CD14-positive monocyte (primary cell): Measurements from ENCODE around the gene NEMF. TPM values are rescaled to one million over a fixed set of nuclear protein-coding genes. Genes with fewer than 3 reads are reported as not detected.

Source experiments
- DNase-seq, 3 donors: peaks; one replicate each; pipeline ENCODE4 v3.0.0-alpha.2; 2011 to 2022
- H2AFZ ChIP-seq: 2 replicates; pipeline ENCODE4 v1.6.0; 2012; ENCODE audit warnings: mild to moderate bottlenecking, low read depth, low read length, inconsistent platforms; ENCODE audit not compliant: insufficient read depth, poor library complexity, severe bottlenecking
- H3K27ac ChIP-seq, 2 donors: 1 replicate in 1 of 2; 2 replicates in 1 of 2; pipeline ENCODE4 v1.5.1; 2012 to 2013; ENCODE audit warnings: low read length in 2 of 2, control low read depth in 1 of 2, inconsistent platforms in 1 of 2, low read depth in 1 of 2, mild to moderate bottlenecking in 1 of 2
- H3K27me3 ChIP-seq, 2 donors: one replicate each; pipeline versions ENCODE4 v1.6.0 to v1.6.1; 2011 to 2013; ENCODE audit warnings: low read length in 2 of 2; ENCODE audit not compliant: control insufficient read depth in 2 of 2, insufficient read depth in 2 of 2
- H3K36me3 ChIP-seq, 2 donors: replicated peaks in 1 of 2; 1 replicate in 1 of 2; 2 replicates in 1 of 2; pipeline versions ENCODE4 v1.5.1 to v1.6.1; 2012 to 2013; ENCODE audit warnings: low read length in 2 of 2, control low read depth in 1 of 2, inconsistent platforms in 1 of 2, mild to moderate bottlenecking in 1 of 2; ENCODE audit not compliant: insufficient read depth in 2 of 2, control insufficient read depth in 1 of 2
- H3K4me1 ChIP-seq, 2 donors: 1 replicate in 1 of 2; 2 replicates in 1 of 2; pipeline versions ENCODE4 v1.5.1 to v1.6.1; 2012 to 2013; ENCODE audit warnings: low read length in 2 of 2, control low read depth in 1 of 2, inconsistent platforms in 1 of 2, mild to moderate bottlenecking in 1 of 2, moderate library complexity in 1 of 2; ENCODE audit not compliant: insufficient read depth in 2 of 2, control insufficient read depth in 1 of 2
- H3K4me2 ChIP-seq: replicated peaks from 2 replicates; pipeline ENCODE3; 2012; ENCODE audit warnings: low read length, moderate library complexity, mild to moderate bottlenecking; ENCODE audit not compliant: poor library complexity, severe bottlenecking; ENCODE audit errors: extremely low read depth
- H3K4me3 ChIP-seq, 3 experiments: fragments of 200-600 bp in 1 of 3; sonication (generic) in 1 of 3; replicated peaks in 1 of 3; 1 replicate in 2 of 3; 2 replicates in 1 of 3; pipeline ENCODE4 v1.5.1; 2011 to 2013; ENCODE audit warnings: low read length in 3 of 3, mild to moderate bottlenecking in 3 of 3, control low read depth in 2 of 3, low read depth in 2 of 3, inconsistent platforms in 1 of 3, moderate library complexity in 1 of 3
- H3K79me2 ChIP-seq: 2 replicates; pipeline ENCODE4 v1.6.0; 2012; ENCODE audit warnings: mild to moderate bottlenecking, control low read depth, inconsistent platforms, low read length, moderate library complexity; ENCODE audit not compliant: insufficient read depth
- H3K9ac ChIP-seq: 2 replicates; pipeline ENCODE4 v1.6.0; 2017; ENCODE audit warnings: low read length, mild to moderate bottlenecking; ENCODE audit not compliant: insufficient read depth, poor library complexity, severe bottlenecking
- H3K9me3 ChIP-seq, 2 donors: replicated peaks in 1 of 2; 1 replicate in 1 of 2; 2 replicates in 1 of 2; pipeline versions ENCODE4 v1.5.1 to v1.6.1; 2012 to 2013; ENCODE audit warnings: low read length in 2 of 2, control low read depth in 1 of 2; ENCODE audit not compliant: control insufficient read depth in 1 of 2, insufficient read depth in 1 of 2
- H4K20me1 ChIP-seq: 2 replicates; pipeline ENCODE4 v1.6.0; 2012; ENCODE audit warnings: mild to moderate bottlenecking, low read length, control low read depth, moderate library complexity; ENCODE audit not compliant: insufficient read depth
- H3K27ac Mint-ChIP-seq, 7 donors: one replicate each; pipeline ENCODE4 v1.8.0; 2020; ENCODE audit warnings: mild to moderate bottlenecking in 7 of 7, mixed read lengths in 7 of 7, moderate library complexity in 6 of 7, inconsistent platforms in 2 of 7
- H3K27me3 Mint-ChIP-seq, 3 donors: one replicate each; pipeline ENCODE4 v1.8.0; 2021 to 2022; ENCODE audit warnings: low read depth in 3 of 3, mild to moderate bottlenecking in 3 of 3, mixed read lengths in 3 of 3, moderate library complexity in 3 of 3, inconsistent platforms in 1 of 3
- H3K36me3 Mint-ChIP-seq, 2 donors: one replicate each; pipeline ENCODE4 v1.8.0; 2020; ENCODE audit warnings: mixed read lengths in 2 of 2, inconsistent platforms in 1 of 2, mild to moderate bottlenecking in 1 of 2
- H3K4me1 Mint-ChIP-seq: one replicate; pipeline ENCODE4 v1.8.0; 2020; ENCODE audit warnings: mild to moderate bottlenecking, mixed read lengths
- H3K4me3 Mint-ChIP-seq, 2 donors: one replicate each; pipeline ENCODE4 v1.8.0; 2020; ENCODE audit warnings: mild to moderate bottlenecking in 2 of 2, mixed read lengths in 2 of 2, moderate library complexity in 1 of 2
- H3K9me3 Mint-ChIP-seq, 7 donors: one replicate each; pipeline ENCODE4 v1.8.0; 2020 to 2022; ENCODE audit warnings: mixed read lengths in 7 of 7, mild to moderate bottlenecking in 6 of 7, moderate library complexity in 6 of 7, inconsistent platforms in 2 of 7
- CTCF ChIP-seq: fragments of 200-600 bp; IDR thresholded peaks from one replicate; pipeline ENCODE4 v1.8.0; 2022; ENCODE audit warnings: antibody characterized with exemption, mild to moderate bottlenecking
- WGBS: methylation state at CpG from one replicate; pipeline ENCODE4 v1.1.5; 2013; ENCODE audit warnings: missing lambda C conversion rate; ENCODE audit not compliant: insufficient coverage; 5-methylcytosine and 5-hydroxymethylcytosine counted together
- intact Hi-C, 2 donors: fragments of 100-400 bp; cut with micrococcal nuclease; formaldehyde crosslinking; loops; one replicate each; pipeline versions ENCODE4 v1.15.0 to v1.15.1; 2023
- polyA plus RNA-seq, 3 donors: library from polyadenylated mRNA; depleted of rRNA in 1 of 3; unstranded in 2 of 3; stranded (reverse) in 1 of 3; fragments of 300-500 nt in 2 of 3; fragments of >200 nt in 1 of 3; fragmentation: Illumina TruSeq in 2 of 3; gene quantifications; 1 replicate in 2 of 3; 2 replicates in 1 of 3; pipeline ENCODE4 v1.2.3, GENCODE V29; 2012 to 2021

The NEMF gene
- polyA plus RNA-seq, 3 donors = 18.3 to 27.6 (median 22.2) TPM

- no peak overlapping the region for H3K4me2 ChIP-seq
- H3K27me3 ChIP-seq = no peaks in the 10 kb centered on the region
- H3K27ac ChIP-seq = no peak overlapping the region
- WGBS = no CpG with 5 or more reads among the region's 1 CpG
- H3K4me3 Mint-ChIP-seq = no peak overlapping the region
- H3K27ac Mint-ChIP-seq = no peak overlapping the region
- H3K79me2 ChIP-seq = no peaks in the 10 kb centered on the region
- peaks cover 73 to 93% of the 10 kb centered on the region in 2 donors for H3K36me3 ChIP-seq
- H3K9me3 ChIP-seq = no peaks in the 10 kb centered on the region
- no peaks in the 10 kb centered on the region for H4K20me1 ChIP-seq
- H2AFZ ChIP-seq = no peak overlapping the region
- H3K9ac ChIP-seq = no peak overlapping the region
- H3K9me3 Mint-ChIP-seq = peaks cover 0 to 2% (median 0%) of the 10 kb centered on the region in 7 donors
- no peaks in the 10 kb centered on the region for H3K4me1 ChIP-seq
- H3K36me3 Mint-ChIP-seq = peaks cover 81 to 90% of the 10 kb centered on the region in 2 donors
- peaks cover 0 to 2% (median 0%) of the 10 kb centered on the region in 3 donors for H3K27me3 Mint-ChIP-seq
- no peaks in the 10 kb centered on the region for H3K4me1 Mint-ChIP-seq
- H3K4me3 ChIP-seq = no peak overlapping the region
- intact Hi-C loops = loop anchor here in 1 of 2 donors (10.0 kb wide), 1 partner anchor 926 kb away; no protein-coding TSS in a partner anchor
- no peak for DNase-seq
- no peak for TF ChIP-seq CTCF
Observed at GRCh38 chr14:49808780-49809179, 43.8 kb downstream of the NEMF start.

DNA sequence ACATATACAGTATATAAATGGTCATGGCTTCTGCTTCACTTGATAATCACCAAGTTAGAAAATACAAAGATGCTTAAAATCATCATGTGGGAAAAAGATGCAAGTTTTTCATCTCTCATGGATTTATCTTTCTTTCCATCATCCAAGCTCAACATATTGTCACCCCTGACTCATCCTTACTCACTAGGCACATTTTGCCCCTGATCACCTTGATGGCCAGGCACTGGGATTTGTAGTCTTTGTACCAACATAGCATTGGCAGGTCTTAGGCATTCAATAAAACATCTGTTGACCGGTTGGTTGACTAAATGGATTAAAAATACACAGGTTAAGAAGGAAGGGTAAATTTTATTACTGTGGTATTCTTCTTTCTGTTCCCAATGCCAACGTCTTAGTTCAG is 56.6 kb downstream of the NEMF start:
- no peak for TF ChIP-seq CTCF
- H3K4me3 ChIP-seq = no peak overlapping the region
- H3K79me2 ChIP-seq = no peaks in the 10 kb centered on the region
- no peak overlapping the region for H3K4me3 Mint-ChIP-seq
- no peak overlapping the region for H3K4me2 ChIP-seq
- no CpG with 5 or more reads among the region's 2 CpGs for WGBS
- H3K36me3 ChIP-seq = peaks cover 91 to 100% of the 10 kb centered on the region in 2 donors
- no peak overlapping the region for H2AFZ ChIP-seq
- no peaks in the 10 kb centered on the region for H3K9me3 Mint-ChIP-seq
- no peaks in the 10 kb centered on the region for H3K9me3 ChIP-seq
- intact Hi-C loops = no loop called here
- H3K27me3 ChIP-seq = no peaks in the 10 kb centered on the region
- no peaks in the 10 kb centered on the region for H3K4me1 Mint-ChIP-seq
- no peaks in the 10 kb centered on the region for H3K4me1 ChIP-seq
- DNase-seq = no peak
- H3K36me3 Mint-ChIP-seq = peaks cover 76 to 100% of the 10 kb centered on the region in 2 donors
- H3K27me3 Mint-ChIP-seq = no peaks in the 10 kb centered on the region
- peaks cover 14% of the 10 kb centered on the region for H4K20me1 ChIP-seq
- H3K9ac ChIP-seq = no peak overlapping the region
- no peak overlapping the region for H3K27ac ChIP-seq
- peak overlapping the region in 2 of 7 donors; percentile 34 to 37 for H3K27ac Mint-ChIP-seq
